DMS53 treated with DMSO at 0.1 percent for 48 hours (cell line): ENCODE data around the gene OR7G2.

ENCODE experiments used
- DNase-seq: peaks from one replicate; lab custom pipeline; 2025; ENCODE audit not compliant: unreplicated experiment; lab: John Stamatoyannopoulos, UW

Gene OR7G2

GRCh38 chr19:9107375-9107774 is at the start of gene OR7G2:
Gene OR7G2, minus strand, starts transcription at chr19:9107475. Its CDS starts 4,232 bp downstream, at chr19:9103243.
- DNase-seq, result no peak

DNA sequence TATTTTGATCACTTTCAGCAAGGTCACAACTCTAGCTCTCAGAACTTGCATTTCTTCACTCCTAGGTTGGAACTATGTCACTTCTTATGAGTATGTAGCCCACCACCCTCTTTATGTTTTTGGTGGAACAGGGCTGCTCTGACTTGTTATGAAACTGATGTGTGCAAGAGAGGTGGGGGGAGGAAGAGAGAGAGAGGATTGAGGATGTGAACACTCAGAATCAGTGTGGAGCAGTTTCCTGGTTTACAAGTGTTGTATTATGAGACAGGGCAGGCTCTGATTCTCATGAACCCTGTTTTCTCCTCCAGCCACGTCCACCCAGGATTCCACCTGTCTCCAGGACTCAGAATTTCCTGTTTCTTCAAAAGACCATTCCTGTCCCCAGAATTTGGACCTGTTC is 49.0 kb upstream of the OR7G2 start:
- DNase-seq, result no peak

DNA sequence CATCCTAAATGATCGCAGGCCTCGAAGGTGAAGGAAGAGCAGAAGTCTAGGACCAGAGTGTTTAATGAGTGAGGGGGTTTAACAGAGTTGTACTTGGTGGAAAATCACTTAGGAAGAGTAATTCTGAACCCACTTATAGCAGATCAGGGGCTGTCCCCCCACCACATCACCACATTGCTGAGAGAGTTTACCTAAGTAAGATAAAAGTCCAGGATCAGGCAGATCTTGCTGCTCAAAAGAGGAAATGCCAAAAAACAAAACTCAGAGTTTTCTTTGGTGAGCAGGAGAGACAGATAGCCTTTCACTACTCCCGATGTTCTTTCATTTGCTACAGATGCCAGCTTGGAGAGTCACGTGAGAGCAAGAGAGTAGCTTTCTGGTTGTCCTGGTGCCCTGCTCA is 48.3 kb upstream of the OR7G2 start:
- DNase-seq, result no peak

DNA sequence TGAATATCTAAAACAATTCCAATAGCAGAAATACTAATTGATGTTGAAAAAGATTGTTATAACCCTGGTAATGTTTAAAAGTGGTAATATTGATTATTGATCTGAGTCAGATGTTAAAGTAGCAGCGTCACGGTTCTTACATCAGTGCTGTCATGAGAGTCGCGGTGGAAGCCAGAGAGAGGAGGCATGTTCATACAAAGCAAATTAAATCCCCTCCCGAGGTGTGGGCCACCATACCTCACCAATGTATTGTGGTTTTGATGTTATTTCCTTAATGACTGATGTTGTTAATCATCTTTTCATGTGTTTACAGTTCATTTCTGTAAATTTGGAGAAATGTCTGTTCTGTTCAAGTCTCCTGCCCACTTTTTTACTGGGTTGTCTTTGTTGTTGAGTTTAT is 44.1 kb upstream of the OR7G2 start:
- DNase-seq, result no peak

DNA sequence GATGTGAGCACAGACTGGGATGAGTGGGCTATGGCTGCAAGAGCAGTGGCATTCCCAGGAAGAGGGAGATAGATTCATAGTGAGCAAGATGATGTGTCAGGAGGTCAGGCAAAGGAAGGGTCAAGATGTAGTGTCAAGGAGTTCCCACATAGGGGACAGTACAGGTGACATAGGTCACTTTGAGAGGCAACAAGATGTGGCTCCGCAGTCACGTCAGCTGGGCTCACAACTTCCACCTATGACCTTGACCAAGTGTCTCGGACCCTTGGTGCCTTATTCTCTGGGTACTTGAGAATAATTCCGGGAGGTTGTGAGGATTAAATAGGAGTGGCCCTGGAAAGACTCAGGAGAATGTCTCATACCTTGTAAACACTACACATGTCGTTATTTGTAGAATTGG is 43.4 kb upstream of the OR7G2 start:
- no peak for DNase-seq

DNA sequence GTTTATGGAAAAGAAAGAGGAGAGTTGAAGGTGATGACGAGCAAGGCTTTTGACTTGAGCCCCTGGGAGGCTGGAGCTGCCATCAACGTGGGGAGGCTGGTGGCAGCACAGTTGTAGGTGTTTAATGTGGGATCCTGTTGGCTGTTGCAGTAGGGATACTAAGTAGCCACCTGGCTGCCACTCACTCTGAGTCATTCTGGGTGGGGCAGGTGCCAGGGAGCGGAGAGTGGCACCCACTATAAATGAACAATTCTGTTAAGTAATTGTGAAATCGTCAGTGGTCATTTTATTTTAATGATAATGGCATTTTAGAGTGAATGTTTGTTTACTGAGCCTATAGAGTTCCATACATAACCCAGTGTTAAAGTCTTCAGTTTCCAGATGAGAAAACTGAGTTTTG is 42.7 kb upstream of the OR7G2 start:
- no peak for DNase-seq

DNA sequence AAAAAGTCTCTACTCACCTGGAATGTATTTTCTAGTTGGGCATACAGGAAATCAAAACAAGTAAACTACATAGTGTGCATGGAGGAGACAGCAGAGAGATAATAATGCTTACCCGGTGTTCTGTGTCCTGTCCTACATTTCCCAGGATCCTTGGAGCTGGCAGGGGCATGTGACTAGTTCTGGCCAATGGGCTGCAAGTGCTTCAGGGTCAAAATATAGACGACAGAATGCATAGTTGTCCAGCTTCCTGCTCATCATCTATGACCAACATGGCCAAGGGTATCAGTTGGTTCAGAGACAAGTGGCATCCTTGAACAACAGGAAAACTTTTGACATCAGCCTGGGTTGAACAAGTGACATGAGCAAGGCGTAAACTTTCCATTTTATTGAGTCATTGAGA is 41.4 kb upstream of the OR7G2 start:
- no peak for DNase-seq

GRCh38 chr19:9146882-9147281 is 39.6 kb upstream of the OR7G2 start:
- no peak for DNase-seq

DNA sequence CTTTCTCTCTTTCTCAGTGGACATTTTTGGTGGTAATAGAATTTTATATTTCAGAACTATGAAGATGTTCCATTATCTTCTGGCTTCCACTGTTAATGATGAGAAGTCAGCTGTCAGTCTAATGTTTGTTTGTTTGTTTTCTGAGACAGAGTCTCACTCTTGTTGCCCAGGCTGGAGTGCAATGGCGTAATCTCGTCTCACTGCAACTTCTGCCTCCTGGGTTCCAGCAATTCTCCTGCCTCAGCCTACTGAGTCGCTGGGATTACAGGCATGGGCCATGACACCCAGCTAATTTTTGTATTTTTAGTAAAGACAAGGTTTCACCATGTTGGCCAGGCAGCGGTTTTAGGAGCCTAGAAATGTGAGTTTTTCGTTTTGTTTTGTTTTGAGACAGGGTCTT is 37.6 kb upstream of the OR7G2 start:
- DNase-seq, result no peak

DNA sequence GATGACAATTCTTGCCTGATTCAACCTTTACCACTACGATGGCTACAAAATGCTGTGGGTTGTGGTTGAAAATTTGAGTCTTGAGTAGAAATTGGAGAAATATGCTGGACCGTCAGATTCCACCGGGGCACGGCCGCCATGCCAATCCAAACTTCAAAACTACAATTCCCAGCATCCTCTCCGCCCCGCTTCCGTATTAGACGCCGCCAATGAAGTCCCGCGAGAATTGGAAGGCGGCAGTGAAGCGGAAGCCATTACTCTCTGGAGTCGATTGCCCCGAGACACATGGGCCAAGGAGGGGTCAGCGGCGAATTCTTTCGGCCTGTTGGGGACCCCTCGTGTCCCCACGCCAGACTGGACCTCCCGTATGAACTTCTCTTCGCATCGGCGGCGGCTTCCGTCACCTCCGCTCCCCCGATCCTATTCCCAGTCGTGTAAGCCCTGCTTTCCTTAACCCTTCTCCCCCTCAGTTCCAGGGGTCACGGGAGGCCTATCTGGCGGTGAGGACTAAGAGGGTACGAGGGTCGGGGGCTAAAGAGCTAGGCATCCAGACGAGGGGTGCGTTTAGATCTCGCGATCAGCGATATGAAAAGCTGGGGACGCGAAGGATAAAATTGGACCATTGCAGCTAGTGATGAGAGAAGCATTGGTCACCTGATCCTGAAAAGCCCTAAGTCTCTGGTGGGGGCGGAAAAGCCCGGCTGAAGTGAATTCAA is 33.0 kb upstream of the OR7G2 start, which contains the start of gene ZNF317:
ZNF317 (plus strand) TSS at position 239 of the 716 bp plus-strand sequence. CDS start 15,620 bp downstream, outside the sequence.
- peak; percentile 58 for DNase-seq

GRCh38 chr19:9139609-9140158 is 32.4 kb upstream of the OR7G2 start:
- no peak for DNase-seq

GRCh38 chr19:9132422-9132821 is 25.1 kb upstream of the OR7G2 start:
- no peak for DNase-seq

DNA sequence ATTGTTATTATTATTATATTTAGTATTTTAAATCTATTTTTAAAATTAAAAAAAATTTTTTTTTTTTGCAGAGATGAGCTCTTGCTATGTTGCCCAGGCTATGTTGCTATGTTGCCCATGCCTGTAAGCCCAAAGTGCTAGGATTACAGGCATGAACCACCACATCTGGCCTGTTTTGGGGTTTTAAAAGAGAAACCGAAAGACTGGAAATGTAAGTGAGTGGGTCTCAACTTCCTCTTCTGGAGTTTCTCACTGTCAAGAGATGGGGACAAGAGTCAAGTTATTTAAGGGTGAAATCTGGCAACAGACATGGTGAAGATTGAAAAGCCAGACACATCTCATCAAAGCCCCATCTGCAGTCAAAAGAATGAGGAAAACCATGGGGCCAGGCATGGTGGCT is 23.7 kb upstream of the OR7G2 start:
- no peak for DNase-seq

GRCh38 chr19:9128171-9128570 is 20.9 kb upstream of the OR7G2 start:
- no peak for DNase-seq

DNA sequence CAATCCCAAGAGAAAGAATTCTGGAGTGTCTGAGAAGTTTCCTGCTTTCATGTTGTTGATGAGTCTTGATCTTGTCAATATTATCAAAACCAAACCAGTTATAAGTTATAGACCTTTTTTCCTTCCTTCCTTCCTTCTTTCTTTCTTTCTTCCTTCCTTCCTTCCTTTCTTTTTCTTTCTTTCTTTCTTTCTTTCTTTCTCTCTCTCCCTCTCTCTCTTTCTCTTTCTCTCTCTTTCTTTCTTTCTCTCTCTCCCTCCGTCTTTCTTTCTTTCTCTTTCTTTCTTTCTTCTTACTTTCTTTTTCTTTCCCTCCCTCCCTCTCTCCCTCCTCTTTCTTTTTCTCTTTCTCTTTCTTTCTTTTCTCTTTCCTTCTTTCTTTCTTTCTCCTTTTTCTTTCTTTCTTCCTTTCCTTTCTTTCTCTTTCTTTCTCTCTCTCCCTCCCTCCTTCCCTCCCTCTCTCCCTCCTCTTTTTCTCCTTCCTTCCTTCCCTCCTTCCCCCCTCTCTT is 19.7 kb upstream of the OR7G2 start, which contains the start of gene OR7G3:
OR7G3 (minus strand) TSS at position 51 of the 506 bp plus-strand sequence; CDS start at position 51, 0 bp downstream.
- DNase-seq, result no peak

DNA sequence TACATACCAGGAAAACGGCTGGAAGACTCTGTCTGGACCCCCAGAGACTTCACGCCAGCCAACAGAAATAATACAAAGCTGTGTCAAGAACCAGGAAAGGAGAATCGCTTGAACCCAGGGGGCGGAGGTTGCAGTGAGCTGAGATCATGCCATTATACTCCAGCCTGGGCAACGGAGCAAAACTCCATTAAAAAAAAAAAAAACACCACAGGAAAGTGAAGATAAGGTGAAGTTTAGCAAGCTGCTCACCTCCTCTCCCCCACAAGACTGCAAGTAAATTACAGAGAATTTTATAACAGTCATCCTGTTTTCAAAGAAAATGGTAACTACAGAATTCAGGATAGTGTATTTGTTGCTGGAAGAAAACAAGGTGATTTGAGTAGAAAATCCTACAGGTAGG is 9.3 kb upstream of the OR7G2 start:
- DNase-seq, result no peak

DNA sequence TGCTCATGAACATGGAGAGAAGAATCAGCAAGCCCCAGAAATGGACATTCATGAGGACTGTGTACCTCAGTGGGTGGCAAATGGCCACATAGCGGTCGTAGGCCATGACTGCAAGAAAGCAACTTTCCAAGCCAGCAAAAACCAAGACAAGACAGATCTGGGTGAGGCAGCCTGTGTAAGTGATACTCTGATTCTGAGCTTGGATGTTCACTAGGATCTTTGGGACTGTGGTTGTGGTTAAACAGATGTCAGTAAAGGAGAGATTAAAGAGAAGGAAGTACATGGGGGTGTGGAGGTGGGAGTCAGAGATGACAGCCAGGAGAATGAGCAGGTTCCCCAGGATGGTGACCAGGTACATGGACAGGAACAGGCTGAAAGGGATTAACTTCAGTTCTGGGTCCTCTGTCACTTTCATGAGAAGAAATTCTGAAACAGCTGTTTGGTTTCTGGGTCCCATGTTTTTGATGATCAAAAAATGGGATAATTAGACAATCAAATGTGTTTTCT is 8.1 kb upstream of the OR7G2 start, which contains the start of gene OR7G1:
OR7G1 (minus strand) TSS at position 457 of the 507 bp plus-strand sequence; CDS start at position 457, 0 bp downstream.
- no peak for DNase-seq

GRCh38 chr19:9109959-9110358 is 2.7 kb upstream of the OR7G2 start:
- DNase-seq, result no peak

DNA sequence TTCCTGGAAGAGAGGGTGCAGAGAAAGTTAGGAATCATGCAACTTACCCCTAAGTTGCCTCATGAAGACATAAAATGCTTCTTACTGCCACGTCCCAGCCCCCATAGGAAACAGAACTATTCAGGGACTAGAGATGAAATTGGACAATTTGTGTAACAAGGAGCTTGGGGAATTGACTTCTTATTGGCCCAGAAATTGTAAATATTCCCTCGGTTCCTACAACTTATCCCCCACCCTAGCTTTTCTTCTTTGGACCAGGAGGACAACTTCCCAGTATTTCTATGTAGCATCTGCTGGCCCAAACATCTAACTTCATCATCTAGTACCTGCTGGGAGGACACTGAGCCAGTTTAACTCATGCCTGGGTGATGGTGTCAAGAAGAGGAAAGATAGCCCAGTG is 20.5 kb downstream of the OR7G2 start, which contains the start of gene OR1M1:
OR1M1 (plus strand) TSS at position 301 of the 400 bp plus-strand sequence. CDS start 6,184 bp downstream, outside the sequence.
- DNase-seq, result no peak

GRCh38 chr19:9078651-9079050 is 28.6 kb downstream of the OR7G2 start:
- DNase-seq, result no peak

DNA sequence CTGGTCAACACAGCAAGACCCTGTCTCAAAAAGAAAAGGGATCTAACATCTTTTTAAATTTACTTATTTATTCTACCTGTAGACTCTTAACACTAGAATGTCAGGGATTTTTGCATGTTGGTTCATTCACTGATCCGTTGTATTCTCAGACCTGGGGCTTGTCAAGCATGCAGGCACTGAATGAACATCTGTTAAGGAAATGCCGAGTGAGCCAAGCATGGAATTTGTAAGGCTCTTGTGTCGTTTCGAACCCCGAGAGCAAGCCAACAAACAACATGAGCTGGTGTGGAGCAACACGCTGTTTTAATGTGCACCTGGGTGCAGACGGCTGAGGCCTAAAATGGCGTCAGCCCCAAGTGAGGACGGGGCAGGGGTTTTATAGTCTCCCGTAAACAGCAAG is 30.4 kb downstream of the OR7G2 start:
- DNase-seq, result no peak
